NCI-H146 treated with DMSO at 0.1 percent for 48 hours (cell line): ENCODE data around the gene PKP2.
A peak's percentile ranks its signal among the peaks of the same experiment; 100 is the strongest.
"Not testable (repeated sequence)": the region's sequence is repeated elsewhere in the genome, so short reads cannot be mapped to it uniquely, and the experiment has no call there.

ENCODE experiments used
- DNase-seq: peaks from one replicate; lab custom pipeline; 2025; ENCODE audit not compliant: unreplicated experiment; lab: John Stamatoyannopoulos, UW

Gene PKP2

DNA sequence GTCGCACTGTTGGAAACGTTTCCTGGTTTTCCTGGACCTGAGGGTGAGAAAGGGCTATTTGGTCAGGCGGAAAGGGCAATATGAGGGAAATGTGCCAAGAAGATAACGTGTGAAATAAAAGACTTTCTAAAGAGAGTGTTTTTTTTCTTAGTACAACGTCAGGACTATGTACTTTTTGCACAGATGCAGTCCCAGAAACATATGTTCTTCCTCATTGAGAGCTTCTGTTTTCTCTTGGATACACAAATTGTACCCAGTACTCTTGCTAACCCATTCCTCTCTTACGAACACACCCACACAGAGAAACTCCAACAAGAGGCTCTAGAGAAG lies 669 bp upstream of the PKP2 start:
- DNase-seq = no peak

DNA sequence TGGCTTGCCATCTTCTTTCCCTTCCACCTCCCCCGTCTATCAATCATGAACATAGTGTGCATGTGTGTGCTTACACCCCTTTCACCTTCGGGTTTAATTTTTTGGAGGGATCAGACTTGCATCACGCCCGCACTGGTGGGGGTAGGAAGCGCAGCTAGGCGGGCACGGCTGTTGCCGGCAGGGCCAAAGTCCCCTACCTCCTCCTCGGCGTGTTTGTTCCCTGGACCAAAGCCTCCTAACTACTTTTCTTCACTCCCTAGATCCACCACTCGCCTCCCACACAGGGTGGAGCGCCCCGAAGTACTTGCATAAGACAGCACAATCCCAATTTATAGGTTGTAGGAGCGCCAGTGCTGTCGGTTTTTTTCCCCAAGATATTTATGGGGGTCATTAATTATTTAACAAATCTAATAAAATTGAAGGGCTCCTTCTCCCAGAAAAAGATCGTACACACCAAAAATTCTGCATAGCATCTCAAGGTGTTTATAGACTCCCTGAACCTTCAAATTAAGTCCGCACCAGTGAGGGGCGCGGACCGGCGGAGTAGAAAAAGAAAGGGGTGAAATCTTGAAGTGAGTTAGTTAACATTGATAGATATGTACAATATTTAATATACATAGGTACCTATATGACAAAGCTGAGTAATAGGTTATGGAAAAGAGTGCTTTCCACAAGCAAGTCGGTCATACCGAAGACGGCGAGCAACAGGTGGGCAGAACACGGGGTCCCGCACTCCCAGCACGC lies 717 bp downstream of the PKP2 start:
- DNase-seq = peak; percentile 27

DNA sequence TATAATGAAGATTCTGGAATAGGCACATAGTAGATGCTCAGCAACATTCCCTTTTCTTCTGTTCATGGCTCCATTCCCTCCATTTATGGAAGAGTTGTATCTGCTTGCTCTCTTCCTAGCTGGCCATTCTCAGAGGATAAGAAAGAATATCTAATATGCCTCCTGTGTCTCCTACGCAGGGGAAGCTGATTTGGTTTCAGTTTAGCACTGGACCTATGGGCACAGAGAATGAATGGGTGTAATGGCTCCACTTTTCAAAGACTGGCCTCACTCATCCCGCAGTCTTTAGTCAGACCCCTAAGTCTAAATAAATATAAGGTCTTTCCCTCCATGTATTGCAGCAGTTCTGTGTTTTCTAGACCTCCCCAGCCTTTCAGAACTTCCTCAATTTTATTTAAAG lies 2.0 kb downstream of the PKP2 start:
- no peak for DNase-seq

GRCh38 chr12:32893458-32893857 lies 3.1 kb downstream of the PKP2 start:
- DNase-seq = no peak

GRCh38 chr12:32893043-32893442 lies 3.5 kb downstream of the PKP2 start:
- DNase-seq = no peak

DNA sequence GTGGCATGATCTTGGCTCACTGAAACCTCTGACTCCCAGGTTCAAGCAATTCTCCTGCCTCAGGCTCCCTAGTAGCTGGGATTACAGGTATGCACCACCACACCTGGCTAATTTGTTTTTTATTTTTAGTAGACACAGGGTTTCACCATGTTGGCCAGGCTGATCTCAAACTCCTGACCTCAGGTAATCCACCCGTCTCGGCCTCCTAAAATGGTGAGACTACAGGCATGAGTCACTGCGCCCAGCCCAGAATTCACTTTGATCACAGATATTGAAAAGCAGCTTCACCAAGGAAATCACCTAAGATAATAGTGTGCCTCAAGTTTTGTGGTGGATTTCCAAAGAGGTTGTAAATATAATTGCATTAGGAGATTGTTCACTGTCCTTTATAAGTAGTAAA lies 4.2 kb downstream of the PKP2 start:
- not testable (repeated sequence) for DNase-seq

GRCh38 chr12:32891956-32892355 lies 4.6 kb downstream of the PKP2 start:
- no peak for DNase-seq

DNA sequence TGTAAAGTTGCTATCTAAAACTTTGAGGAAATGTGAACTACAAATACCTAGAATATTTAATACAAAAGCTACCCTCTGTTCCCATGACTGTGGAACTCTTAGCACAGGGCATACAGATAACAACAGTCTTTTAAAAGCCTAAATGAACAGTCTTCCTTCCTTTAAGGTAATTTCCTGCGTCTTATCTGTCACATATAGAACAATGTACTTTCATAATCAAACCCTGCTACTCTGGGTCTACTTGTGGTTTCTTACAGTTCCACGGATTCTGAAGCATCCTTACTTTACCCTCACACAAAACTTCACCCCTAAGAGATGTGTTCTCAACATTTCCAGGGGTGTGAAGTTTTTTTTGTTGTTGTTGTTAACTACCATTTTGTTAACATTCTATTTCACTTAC lies 5.1 kb downstream of the PKP2 start:
- DNase-seq = no peak

DNA sequence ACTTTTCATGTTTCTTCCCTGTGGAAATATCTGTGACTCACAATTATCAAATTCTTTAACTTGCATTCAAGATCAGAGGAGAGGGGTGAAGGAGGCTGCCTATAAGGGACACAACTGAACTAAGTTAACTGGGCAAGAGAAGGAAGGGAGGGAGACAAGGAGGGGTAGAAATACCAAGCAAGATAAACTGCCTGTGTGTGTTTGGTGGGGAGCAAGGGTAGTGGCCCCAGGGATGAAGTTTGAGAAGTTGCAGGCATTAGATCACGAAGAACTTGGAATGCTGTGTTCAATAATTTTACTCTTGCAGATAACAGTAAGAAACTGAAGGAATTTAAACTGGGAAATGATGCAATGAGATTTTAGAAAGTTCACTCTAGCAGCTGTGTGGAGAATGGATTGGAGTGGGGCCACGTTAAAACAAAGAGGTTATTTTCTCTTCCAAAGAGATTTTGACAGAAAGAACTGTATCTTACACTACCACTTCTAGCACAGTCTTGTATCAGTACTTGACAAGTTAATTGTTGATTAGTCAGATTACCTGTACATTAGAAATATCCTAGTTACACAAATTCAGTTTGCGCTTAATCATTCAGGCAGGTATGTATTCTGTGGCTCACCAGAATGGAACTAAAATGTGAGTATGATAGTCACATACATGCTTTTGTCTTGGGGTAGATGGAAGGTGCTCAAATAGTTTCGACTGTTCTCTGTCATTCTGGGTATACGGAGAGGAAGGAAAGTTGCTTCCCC lies 7.4 kb downstream of the PKP2 start:
- no peak for DNase-seq

- no peak for DNase-seq
Observed at GRCh38 chr12:32887058-32887457, 9.5 kb downstream of the PKP2 start.

GRCh38 chr12:32885831-32886230 lies 10.7 kb downstream of the PKP2 start:
- DNase-seq = peak; percentile 97

GRCh38 chr12:32884962-32885361 lies 11.6 kb downstream of the PKP2 start:
- DNase-seq = no peak

DNA sequence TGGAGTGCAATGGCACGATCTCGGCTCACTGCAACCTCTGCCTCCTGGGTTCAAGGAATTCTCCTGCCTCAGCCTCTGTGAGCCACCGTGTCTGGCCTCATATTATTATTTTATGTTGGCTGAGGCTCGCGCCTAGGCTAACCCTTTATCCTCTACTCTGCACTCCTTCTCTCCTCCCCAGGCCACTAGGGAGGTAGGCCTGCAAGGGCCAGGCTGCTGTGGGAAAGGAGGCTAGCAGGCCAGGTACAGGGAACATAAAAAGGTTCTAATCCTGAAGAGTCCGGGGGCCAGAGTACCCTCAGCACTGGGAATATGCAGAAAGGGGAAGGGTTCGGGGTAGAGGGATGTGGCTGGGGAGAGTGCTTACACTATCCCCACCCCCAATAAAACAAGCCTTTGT lies 14.9 kb downstream of the PKP2 start:
- DNase-seq = no peak

DNA sequence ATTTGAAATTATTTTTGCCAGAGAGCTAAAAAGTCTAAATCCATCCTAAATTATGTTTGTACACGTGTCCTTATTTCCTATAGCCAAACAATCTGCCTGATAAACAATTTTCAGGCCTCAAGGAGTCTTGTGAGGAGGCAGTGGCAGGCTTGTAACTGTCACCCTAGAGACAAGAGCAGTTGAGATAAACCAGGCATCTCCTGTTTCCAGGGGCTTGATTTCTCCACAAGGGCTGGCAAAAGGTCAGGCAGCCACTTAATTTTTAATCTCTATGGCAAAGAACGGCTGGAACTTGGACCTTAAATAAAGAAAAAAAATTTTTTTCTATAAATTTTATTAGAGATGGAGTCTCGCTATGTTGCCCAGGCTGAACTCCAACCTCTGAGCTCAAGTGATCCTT lies 15.5 kb downstream of the PKP2 start:
- DNase-seq = no peak

DNA sequence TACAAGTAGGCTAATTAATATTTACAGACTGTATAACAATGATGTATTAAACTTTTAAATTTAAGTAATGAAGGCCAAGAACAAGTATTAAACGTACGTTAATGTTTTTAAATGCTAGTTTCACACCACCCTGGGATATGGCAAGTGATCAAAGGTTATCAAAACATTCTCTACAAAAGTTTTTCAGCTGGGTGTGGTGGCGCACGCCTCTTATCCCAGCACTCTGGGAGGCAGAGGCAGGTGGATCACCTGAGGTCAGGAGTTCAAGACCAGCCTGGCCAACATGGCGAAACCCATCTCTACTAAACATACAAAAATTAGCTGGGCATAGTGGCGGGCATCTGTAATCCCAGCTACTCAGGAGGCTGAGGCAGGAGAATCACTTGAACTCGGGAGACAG lies 17.5 kb downstream of the PKP2 start:
- DNase-seq = not testable (repeated sequence)

GRCh38 chr12:32877601-32878459 lies 18.7 kb downstream of the PKP2 start:
- no peak for DNase-seq

- DNase-seq = no peak
Observed at GRCh38 chr12:32876004-32876403, 20.6 kb downstream of the PKP2 start.

- no peak for DNase-seq
Observed at GRCh38 chr12:32874975-32875374, 21.6 kb downstream of the PKP2 start.

DNA sequence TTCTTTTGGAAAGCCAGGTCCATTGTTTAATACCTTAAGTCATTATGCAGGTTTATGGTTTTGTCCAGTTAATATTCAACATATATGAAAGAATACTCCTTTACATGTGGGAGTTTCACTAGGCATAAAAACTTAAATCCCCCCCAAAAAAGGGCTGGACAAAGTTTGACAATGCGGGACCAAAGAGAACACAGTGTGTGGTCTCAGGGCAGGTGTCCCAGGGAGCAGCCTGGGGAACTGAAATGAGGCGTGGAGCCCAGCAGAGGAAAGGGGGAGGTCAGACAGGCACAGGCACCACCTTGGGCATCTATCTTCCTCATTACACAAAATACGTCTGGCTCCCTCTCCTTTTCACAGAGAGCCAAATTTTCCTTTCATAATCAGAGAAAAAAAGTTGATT lies 22.5 kb downstream of the PKP2 start:
- no peak for DNase-seq

GRCh38 chr12:32872416-32872815 lies 24.2 kb downstream of the PKP2 start:
- DNase-seq = not testable (repeated sequence)

GRCh38 chr12:32870716-32871115 lies 25.9 kb downstream of the PKP2 start:
- no peak for DNase-seq

DNA sequence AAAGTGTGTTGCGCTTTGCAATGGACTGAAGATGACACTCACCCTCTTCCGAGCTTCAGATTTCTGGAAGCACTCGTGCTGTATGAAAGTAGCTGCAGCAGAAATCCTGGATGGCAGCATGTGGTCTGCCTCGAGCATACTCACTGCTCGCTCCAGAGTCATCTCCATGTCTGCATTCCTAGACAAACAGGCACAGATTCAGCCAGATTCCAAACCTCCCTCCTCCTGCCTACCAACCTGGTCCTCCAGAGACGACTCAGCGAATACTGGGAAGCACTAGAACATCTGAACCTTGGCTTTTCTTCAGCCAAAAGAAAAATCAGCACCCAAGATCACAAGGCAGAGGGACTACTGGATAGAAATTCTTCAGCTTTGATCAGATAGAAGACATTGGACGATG lies 27.7 kb downstream of the PKP2 start:
- no peak for DNase-seq
